Stimulated activated CD4-positive, alpha-beta T cell treated with anti-CD3 and anti-CD28 coated beads, Interleukin-2, amount 100 ng/mL, for 4 hours (primary cell): ENCODE results near the gene ANKMY1.
"Not testable (repeated sequence)": the region's sequence is repeated elsewhere in the genome, so short reads cannot be mapped to it uniquely, and the experiment has no call there.

Experiments
- DNase-seq: peaks from one replicate; pipeline ENCODE4 v3.0.0-alpha.2; 2020; ENCODE audit warnings: low read depth

ANKMY1 gene

DNA sequence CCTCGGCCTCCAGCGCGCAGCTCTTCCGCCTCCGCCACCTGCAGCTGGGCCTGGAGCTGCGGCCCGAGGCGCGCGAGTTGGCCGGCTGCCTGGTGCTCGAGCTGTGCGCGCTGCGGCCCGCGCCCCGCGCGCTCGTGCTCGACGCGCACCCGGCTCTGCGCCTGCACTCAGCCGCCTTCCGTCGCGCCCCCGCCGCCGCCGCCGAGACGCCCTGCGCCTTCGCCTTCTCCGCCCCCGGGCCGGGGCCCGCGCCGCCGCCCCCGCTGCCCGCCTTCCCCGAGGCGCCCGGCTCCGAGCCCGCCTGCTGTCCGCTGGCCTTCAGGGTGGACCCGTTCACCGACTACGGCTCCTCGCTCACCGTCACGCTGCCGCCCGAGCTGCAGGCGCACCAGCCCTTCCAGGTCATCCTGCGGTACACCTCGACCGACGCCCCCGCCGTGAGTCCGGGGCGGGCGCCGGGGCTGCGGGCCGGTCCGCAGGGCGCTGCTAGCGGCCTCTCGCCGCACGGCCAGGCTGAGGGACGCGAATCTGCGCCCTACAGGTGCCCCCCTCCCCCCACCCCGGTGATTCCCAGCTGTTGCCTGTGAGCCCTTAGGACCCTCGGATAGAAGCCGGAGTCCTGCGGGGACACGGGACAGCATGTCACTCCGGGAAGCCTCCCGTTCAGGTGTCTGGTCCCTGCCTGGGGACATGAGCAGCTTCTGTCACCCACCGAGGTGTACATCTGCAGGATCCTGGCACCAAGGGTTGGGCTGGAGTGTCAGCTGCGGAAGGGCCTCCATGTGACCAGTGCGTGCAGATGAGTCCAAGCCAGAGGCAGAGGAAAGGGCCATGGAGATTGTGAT, 11.1 kb upstream of the ANKMY1 start:
- DNase-seq = peak; percentile 52

DNA sequence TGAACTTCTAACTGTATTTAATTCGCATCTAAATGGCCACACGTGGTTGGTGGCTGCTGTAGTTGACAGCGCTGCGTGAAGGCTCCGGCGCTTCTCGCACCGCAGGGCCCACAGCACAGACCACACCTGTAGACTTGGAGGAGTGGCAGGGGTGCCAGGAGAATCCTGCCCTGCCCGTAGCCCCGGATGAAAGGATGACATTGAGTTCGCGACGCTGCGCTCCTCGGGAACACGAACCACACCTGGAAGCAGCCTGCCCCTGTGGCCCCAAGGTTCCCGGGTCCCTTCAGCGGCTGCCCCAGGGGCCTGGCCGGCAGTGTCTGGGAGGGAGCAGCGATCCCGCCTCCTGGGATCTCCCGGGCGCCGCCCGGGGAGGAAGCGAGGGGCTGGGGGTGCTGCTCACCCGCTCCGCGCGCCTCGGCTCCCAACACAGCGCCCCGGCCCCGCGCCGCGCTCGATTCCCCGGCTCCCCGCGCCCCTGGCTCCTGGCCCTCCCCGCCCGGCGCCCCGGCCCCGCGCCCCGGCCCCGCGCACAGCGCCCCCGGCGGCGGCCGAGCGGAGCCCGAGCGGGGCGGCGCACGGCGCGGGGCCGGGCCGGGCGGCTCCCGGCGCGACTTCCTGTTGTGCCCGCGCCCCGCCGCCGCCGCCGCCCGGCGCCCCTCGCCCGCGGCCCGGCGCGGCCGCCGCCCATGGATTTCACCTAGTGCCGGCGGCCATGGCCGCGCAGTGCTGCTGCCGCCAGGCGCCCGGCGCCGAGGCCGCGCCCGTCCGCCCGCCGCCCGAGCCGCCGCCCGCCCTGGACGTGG, 10.3 kb upstream of the ANKMY1 start, which contains the start of gene RNPEPL1:
RNPEPL1 (plus strand) TSS at position 613 of the 806 bp plus-strand sequence; CDS start at position 716, 103 bp downstream.
- no peak for DNase-seq

DNA sequence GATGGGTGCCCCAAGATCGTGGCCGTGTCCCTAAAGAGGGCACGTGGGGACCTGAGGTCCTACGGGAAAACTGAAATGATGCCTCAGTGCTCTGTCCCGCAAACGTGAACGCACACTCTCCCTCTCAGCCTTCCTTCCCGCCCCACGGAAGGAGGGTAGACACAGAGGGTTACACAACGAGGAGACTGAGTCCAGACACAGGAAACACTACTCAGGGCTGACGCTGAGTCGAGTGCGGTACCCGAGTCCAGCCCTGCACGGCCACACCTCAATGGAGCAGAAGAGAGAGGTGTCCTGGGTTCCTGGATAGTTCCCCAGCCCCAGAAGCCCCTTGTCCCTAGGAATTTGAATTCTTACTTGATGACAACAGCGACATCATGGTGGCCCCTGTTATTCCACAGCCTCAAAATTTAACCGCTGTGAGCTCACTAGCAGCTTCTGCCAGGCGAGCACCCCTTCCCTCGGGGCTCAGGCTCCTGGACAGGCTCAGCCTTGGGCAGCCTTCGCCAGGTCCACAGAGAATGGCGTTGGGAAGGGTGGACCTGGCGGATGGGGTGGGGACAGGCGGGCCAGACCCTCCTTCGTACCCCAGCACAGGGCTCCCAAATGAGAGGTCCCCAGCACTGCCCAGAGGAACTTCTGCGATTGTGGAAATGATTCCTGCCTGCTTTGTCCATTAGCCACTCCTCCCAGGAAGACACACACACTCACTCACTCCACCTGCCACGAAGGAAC, 9.5 kb upstream of the ANKMY1 start:
- DNase-seq = no peak

DNA sequence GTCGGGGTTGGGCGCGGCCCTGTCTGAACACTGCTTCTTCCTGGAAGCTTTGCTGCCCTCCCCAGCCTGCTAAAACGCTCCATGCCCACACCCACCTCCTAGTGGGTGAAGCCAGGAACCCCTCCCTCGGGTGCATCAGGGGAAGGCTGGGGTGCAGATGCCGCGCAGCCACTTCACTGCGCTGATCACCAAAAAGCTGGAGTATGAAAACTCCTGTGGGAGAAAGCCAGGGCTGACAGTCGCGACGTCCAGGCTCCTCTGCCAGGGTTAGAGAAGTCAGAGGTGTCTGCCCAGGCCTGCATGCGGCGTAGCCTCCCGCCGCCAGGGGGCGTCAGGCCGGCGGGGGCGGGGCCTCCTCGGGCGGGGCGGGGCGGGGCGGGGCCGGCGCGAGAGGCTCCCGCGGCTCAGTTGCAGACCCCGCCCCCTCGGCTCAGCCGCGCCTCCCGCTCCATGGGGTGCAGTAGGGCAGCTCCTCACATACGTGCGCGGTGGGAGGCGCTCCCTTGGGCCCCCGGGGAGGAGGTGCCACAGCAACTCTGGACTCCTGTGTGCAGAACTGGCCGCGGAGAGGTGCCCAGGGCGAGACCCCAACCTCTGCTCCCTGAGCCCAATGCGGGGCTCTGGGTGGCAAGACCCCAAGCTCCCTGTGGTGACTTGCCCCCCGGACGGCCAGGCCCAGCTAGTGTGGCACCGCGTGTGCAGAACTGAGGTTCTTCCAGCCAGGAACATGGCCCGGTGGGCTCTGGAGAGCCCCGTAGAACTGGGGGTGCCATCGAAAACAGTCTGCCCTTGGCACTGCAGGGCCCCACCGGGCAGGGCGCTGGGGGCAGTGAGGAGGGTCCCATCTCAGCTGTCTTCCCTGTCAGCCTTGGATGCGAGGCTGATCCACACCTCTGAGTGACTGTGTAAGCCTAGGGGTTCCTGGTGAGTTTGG, 8.7 kb upstream of the ANKMY1 start:
- peak; percentile 92 for DNase-seq

DNA sequence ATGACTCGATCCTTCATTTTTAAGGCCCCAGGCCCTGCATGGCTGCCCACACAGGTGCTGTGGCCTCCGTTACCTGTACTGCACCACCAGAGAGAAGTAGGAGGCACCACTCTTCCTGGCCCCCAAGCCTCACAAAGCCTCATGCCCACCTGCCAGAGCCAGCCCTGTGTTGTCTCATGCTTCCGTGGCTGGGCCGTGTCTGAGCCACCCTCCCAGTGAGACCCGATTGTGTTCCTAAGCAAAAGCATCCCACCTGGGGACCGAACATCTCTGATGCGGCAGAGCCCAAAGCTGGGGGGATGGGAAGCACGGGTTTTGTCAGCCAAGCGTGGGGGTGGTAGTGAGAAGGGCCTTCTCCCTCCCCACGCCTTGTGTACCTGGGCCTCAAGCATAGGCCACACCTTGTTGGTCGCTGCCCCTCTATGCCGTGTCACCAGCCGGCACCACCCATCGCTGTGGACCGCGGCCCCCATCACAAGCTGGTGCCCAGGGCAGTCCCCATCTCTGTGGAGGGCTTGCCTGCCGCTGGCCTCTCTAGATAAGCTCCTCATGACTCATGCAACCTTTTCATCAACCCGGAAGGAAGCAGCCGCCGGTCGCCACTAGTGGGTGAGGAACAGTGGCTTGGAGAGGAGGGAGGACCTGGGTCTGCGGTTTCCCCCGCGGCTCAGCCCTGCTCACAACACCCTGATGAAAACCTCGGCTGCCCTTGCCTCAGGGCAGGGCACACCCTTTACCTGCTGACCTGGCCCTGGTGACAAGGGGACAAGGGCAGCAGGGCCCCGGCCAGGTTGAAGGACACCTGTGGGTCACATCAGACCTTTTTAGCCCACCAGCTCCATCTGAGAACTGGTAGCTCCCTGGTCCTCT, 7.8 kb upstream of the ANKMY1 start:
- DNase-seq = peak; percentile 83

DNA sequence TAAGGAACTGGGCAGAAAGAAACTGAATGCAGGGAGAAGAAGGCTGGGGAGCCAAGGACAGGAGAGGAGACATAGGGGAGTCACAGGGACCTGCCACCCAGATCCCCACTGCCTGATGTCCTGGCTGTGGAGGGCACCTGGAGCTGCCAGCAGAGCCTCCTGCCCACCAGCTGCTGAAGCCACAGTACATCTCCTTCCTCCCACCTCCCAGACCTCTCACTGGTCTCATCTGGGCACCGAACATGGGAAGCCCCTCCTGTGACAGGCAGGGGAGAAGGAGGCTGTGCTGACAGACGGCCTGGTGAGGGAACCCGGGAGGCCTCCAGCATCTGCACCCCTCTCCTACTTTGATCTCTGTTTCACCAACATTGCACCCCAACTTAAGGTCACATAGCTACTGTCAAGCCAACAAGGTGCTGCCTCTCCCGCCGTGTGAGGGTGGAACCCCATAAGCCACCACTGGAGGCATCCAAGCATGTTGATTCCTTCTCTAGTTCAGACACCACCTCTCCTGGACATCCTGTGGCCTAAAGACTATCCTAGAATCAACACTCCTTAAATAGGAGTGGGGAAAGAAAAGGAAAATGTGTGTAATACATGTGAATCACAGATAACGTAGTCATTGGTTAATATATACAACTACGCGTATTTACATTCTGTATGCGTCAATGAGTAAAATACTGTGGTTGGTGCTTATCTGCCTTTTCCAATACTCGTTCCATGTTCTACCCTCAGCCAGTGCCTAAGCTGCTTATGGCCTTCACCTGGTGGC, 7.0 kb upstream of the ANKMY1 start:
- DNase-seq = no peak

DNA sequence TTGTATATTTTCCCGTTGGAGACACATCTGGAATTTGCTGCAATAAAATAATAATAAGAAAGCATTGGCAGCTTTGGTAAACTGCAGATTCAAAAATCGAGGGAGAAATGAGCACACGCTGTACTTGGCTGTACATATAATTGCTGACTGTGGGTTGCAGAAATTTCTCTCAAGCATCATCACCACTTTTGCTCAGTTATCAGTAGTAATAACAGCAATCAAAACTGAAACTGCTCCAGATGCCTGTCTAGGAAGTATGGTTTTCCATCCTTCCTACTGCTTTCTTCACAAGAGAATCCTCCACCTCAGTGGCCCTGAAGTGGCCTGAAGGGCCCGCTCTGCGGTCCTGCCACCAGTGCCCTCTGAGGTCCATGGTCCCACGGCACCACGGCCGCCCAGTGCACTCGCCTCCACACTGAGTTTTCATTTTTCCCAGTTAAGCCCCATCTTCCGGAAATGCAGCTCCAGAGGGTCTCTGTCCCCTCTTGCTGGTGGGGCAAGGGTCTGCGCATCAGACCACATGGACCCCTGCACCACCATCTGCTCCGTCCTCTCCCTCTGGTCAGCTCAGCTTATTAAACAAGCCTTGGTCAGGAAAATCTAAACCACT, 6.3 kb upstream of the ANKMY1 start:
- DNase-seq = no peak

DNA sequence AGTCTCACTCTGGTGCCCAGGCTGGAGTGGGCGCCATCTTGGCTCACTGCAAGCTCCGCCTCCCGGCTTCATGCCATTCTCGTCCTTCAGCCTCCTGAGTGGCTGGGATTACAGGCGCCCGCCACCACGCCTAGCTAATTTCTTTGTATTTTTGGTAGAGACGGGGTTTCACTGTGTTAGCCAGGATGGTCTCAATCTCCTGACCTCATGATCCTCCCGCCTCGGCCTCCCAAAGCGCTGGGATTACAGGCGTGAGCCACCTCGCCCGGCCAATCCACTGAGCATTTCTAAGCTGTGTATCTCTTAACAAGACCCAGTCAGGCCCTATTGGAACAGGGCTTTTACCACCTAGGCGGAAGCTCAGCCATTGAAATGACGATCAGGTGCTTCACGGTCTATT, 5.4 kb upstream of the ANKMY1 start:
- not testable (repeated sequence) for DNase-seq

DNA sequence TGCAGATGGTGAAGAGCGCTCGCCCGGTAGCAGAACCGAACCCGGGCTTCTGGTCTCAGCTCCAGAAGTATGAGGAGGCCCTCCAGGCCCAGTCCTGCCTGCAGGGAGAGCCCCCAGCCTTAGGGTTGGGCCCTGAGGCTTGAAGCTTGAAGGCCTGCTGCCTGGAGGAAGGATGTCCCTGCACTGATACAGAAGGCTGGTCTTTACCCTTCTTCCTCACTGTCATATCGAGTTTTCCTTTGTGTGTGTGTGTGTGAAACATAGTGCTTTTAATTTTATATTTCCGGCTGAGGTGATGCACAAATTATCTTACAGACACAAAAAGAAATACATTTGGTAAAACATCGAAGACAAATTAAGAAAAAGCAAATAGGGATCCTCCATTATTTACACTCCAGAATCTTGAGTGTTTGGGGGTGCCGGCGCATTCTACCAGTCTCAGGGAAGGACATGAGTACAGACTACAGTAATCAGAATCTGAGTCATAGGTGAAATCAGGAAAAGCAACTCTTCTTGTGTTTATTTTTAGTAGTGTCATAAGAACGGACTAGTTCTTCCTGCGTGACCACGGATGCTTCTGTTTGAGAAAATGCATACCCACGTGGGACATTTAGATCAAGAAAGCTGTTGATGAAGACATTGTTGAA, 3.7 kb upstream of the ANKMY1 start:
- DNase-seq = no peak

DNA sequence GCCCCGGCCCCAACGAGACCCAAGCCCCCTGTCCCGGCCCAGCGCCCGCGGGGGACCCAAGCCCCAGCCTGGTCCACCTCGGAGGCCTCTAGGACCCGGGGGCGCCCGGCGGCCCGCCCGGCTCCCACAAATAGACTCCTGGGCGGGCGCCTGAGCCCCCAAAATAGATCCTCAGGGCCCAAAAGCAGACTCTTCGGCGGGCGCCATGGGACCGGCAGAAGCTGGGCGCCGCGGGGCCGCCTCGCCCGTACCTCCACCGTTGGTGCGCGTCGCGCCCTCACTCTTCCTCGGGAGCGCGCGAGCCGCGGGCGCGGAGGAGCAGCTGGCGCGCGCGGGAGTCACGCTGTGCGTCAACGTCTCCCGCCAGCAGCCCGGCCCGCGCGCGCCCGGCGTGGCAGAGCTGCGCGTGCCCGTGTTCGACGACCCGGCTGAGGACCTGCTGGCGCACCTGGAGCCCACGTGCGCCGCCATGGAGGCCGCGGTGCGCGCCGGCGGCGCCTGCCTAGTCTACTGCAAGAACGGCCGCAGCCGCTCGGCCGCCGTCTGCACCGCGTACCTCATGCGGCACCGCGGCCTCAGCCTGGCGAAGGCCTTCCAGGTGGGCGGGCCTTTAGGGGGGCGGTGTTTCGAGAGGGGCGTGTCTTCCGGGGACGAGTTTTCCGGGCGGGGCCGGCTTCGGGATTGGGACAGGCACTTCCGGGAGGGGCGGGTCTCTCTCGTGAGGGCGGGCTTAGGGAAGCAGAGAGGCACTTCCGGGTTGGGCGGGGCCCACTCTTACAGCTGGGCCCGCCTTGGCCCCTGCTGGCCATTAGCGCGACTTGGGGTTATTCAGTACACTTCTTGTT, 2.9 kb upstream of the ANKMY1 start:
- peak; percentile 99 for DNase-seq

DNA sequence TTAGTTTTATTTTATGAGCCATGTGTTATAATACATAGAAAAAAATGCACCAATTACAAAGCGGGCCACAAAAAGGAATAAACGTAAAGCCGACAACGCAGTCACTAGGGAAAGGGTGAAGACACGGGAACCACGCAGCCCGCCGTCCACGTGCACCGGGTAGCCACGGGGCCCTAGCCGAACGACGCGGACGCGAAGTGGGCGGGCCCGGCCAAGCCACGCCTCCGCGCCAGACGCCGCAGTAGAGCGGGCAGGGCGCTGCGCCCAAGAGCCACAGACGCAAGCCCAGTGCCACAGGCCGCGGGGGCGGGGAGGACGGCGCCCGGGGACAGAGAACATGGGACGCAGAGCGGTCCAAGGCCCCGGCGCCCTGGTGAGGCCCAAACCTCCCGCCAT, 2.3 kb upstream of the ANKMY1 start, which contains the start of gene DUSP28:
DUSP28 (plus strand) TSS at position 274 of the 396 bp plus-strand sequence. CDS start 328 bp downstream, outside the sequence.
- DNase-seq = peak; percentile 85

DNA sequence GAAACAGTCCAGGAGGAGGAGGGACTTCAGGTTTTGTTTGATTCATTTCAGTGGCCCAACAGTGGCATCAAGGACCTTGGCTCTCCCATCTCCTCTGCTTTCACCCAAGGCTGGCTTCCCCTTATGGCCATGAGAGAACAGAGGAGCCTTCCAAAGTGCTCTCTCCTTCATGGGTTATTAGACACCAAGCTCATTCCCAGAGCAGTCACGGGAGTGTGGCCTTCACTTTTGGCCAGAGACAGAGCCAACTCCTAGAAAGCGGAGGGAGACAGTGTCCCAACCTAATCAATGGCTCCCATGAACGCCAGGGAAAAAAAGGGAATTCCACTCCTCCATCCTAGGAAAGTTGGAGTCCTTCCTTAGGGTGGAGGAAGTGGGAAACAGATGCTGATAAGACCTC, 1.5 kb upstream of the ANKMY1 start:
- DNase-seq = no peak

DNA sequence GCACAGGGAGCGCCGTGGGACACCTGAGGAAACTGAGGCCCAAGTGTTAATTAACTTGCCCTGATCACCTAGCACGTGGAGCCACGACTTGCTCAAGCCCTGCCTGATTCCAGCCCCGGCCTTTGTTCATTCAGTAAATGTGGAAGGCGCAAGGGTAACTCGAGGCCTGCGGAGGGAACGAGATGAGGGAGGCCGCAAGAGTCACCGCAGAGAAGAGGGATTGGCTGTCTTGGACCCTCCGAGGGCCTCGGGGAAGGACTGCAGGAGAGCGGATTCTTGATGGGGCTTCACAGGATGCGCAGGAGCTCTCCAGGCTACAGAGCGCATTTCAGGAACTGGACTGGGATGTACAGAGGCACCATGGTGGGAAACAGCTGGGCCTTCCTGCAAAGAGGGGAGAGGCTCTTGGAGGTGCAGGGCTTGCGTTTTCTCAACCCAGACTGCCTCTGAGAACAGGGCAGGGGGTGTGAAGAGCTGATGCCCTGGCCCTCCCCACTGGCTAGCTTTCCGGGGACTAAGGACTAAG, 511 bp upstream of the ANKMY1 start:
- DNase-seq = no peak

DNA sequence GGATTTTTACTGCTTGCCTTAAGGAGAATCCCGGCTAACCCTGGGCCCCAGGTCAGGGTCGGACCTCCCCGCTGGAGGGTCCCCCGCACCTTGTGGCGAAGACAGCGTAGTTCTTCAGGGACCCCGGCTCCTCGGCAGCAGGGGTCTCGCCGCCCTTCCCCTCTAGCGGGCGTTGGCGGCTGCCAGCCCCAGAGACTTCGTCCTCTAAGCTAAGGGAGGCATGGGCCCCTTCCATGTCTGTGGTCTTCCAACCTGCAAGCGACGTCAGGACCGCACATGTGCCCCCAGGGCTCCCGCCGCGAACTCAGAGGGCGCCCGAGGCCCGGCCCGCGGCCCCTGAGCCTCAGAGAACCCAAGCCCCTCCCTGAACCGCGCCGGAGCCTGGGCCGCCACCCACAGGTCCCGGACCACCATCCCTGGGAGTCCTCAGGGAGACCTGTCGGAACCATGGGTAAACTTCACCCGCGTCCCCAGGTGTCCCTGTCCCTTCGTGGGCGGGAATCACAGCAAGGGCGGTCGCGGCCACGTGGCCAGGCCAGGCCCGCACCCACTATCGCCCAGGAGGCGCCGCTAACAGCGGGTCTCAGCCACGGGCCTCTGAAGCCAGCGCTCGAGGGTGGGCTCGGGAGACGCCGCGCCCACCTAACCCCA, 562 bp downstream of the ANKMY1 start:
- DNase-seq = no peak

DNA sequence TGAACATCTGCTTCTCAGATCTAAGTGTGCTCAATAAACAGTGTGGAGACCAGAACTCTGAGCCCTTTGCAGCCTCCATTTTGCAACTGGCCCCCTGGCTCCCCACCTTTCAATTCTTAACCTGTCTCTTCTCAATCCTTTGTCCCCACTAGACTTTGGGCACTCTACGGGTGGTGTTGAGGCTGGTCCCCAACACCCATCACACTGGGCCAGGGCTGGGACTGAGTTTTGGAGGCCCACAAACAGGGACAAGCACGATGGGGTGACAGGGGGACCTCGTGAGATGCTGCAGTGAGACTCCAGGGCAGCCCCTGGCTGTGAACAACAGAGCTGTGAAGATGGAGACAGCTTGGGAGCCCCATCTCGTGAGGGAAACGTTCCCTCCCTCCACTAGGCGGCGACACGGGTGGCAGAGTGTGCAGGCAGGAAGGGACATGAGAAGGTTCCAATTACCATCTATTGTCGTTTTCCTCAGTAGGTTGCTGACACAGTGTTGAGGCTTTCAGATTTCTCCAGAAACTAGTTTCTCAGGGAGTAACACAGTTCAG, 1.2 kb downstream of the ANKMY1 start:
- DNase-seq = peak; percentile 59

DNA sequence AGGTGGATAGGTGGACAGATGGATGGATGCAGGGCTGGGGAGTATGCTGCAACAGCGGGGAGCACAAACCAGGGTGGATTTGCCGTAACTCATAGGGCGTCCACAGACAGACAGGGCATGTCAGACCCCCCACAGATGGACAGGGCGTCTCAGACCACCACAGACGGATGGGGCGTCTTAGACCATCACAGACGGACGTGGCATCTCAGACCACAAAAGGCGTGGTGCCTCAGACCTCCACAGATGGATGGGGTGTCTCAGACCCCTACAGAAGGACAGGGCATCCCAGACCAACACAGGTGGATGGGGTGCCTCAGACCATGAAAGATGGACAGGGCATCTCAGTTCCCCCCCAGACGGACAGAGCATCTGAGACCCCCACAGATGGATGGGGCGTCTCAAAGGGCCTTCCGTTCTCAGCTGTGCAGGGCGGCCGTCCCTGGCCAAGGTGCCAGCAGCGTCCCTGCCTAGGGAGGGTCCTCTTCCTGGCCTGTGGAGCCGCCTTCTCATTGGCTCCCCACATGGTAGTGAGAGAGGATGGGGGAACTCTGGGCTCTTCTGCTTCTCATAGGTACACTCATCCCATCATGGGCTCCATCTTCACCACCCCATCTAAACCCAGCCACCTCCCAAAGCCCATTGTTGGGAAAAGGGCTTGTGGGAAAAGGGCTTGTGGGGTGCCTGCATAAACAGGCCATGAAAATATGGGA, 2.1 kb downstream of the ANKMY1 start:
- no peak for DNase-seq
